ENCODE measurements around the gene CARNS1. TPM values are rescaled to one million over a fixed set of nuclear protein-coding genes. Genes with fewer than 3 reads are reported as not detected.

Gene CARNS1
- polyA plus RNA-seq, 1 of the 3 experiments (the other 2 are of a cell fraction), result 0.23 TPM

GRCh38 chr11:67405688-67406339 is 9.7 kb upstream of the CARNS1 start:
- CTCF ChIA-PET, result interaction anchor here (1.3 kb wide), 1 partner anchor 14 kb away, joined by 4 read pairs; no protein-coding TSS in a partner anchor
- H3K9me2 ChIP-seq, result no peaks in the 10 kb centered on the region
- no peak for TF ChIP-seq EP300 (IDR thresholded peaks at IDR 0.05; ENCODE audit: borderline replicate concordance in 1 of 2, low read depth in 1 of 2, low read length in 1 of 2)
- no peak for TF ChIP-seq RXRA (IDR thresholded peaks at IDR 0.05; ENCODE audit: borderline replicate concordance, low read depth)
- TF ChIP-seq POLR2AphosphoS5 (IDR thresholded peaks at IDR 0.05; ENCODE audit: low read depth, low read length), result no peak
- TF ChIP-seq CHD2 (IDR thresholded peaks at IDR 0.05; ENCODE audit: low read length, partially characterized antibody), result no peak
- TF ChIP-seq SIN3A (IDR thresholded peaks at IDR 0.05; ENCODE audit: borderline replicate concordance, low read depth, low read length), result no peak
- TF ChIP-seq TAF1 (IDR thresholded peaks at IDR 0.05; ENCODE audit: borderline replicate concordance, low read depth, low read length), result no peak
- TF ChIP-seq TCF12 (IDR thresholded peaks at IDR 0.05), result no peak
- TF ChIP-seq ELF1 (IDR thresholded peaks at IDR 0.05), result no peak
- no peak for TF ChIP-seq YY1 (IDR thresholded peaks at IDR 0.05; ENCODE audit: low read depth)
- no peak for TF ChIP-seq RFX5 (IDR thresholded peaks at IDR 0.05; ENCODE audit: low read length)
- no peak overlapping the region for H3K4me3 ChIP-seq (ENCODE audit: low read depth in 2 of 2, low read length in 1 of 2)
- H3K9ac ChIP-seq, result no peak overlapping the region
- no peaks in the 10 kb centered on the region for H3K9me3 ChIP-seq
- DNase-seq, result no peak
- H3K4me1 ChIP-seq (ENCODE audit: control insufficient read depth in 1 of 2, insufficient read depth in 2 of 2, low read depth in 1 of 2, low read length in 1 of 2), result peaks cover 4 to 5% of the 10 kb centered on the region in 2 experiments; a peak in 2 of 4 replicates
- H3K4me2 ChIP-seq, result no peak overlapping the region
- no peaks in the 10 kb centered on the region for H3K27me3 ChIP-seq (ENCODE audit: insufficient read depth)
- peaks cover 6% of the 10 kb centered on the region for H3K79me2 ChIP-seq (ENCODE audit: insufficient read depth)
- no peaks in the 10 kb centered on the region for H3K36me3 ChIP-seq (replicated peaks in 1 of 2; ENCODE audit: control insufficient read depth in 1 of 2, insufficient read depth in 2 of 2, low read length in 1 of 2)
- no peak overlapping the region for H2AFZ ChIP-seq (ENCODE audit: low read depth)
- POLR2A ChIA-PET, result no interaction called here
- WGBS (ENCODE audit: low lambda C conversion rate), result 33% methylated on average over 2 of the region's 9 CpGs
- no peak overlapping the region for H3K27ac ChIP-seq (ENCODE audit: low read depth in 2 of 2, low read length in 1 of 2)
- no peaks in the 10 kb centered on the region for H4K20me1 ChIP-seq (ENCODE audit: insufficient read depth)
- no peaks in the 10 kb centered on the region for H3F3A ChIP-seq (replicated peaks; ENCODE audit: insufficient read depth)

- Histone ChIP-seq H3K9ac (no peak overlapping the region), H3K4me2 (no peak overlapping the region), H3K9me3 (no peaks in the 10 kb centered on the region), H3K4me1 (ENCODE audit: control insufficient read depth in 1 of 2, insufficient read depth in 2 of 2, low read depth in 1 of 2, low read length in 1 of 2) (peaks cover 4% of the 10 kb centered on the region in 2 experiments; a peak in 2 of 4 replicates), H2AFZ (ENCODE audit: low read depth) (no peak overlapping the region), H3K79me2 (ENCODE audit: insufficient read depth) (no peaks in the 10 kb centered on the region), H3K27me3 (ENCODE audit: insufficient read depth) (no peaks in the 10 kb centered on the region), H3F3A (replicated peaks; ENCODE audit: insufficient read depth) (no peaks in the 10 kb centered on the region), H3K9me2 (no peaks in the 10 kb centered on the region), H4K20me1 (ENCODE audit: insufficient read depth) (no peaks in the 10 kb centered on the region), H3K4me3 (ENCODE audit: low read depth in 2 of 2, low read length in 1 of 2) (no peak overlapping the region), H3K36me3 (replicated peaks in 1 of 2; ENCODE audit: control insufficient read depth in 1 of 2, insufficient read depth in 2 of 2, low read length in 1 of 2) (no peaks in the 10 kb centered on the region), H3K27ac (ENCODE audit: low read depth in 2 of 2, low read length in 1 of 2) (no peak overlapping the region)
- TF ChIP-seq IRF3 (IDR thresholded peaks at IDR 0.05; ENCODE audit: low read depth, low read length) (no peak), GATA2 (CRISPR knock-in tag; IDR thresholded peaks at IDR 0.05) (no peak), POLR2AphosphoS5 (IDR thresholded peaks at IDR 0.05; ENCODE audit: low read depth, low read length) (no peak), SMC3 (IDR thresholded peaks at IDR 0.05; ENCODE audit: low read depth, low read length) (no peak), PBX3 (IDR thresholded peaks at IDR 0.05) (no peak), RFX5 (IDR thresholded peaks at IDR 0.05; ENCODE audit: low read length) (no peak), SIN3A (IDR thresholded peaks at IDR 0.05; ENCODE audit: borderline replicate concordance, low read depth, low read length) (no peak), REST (IDR thresholded peaks at IDR 0.05; ENCODE audit: low read depth, low read length) (no peak)
- no peak for DNase-seq
- 82% methylated on average over 13 of the region's 18 CpGs for WGBS (ENCODE audit: low lambda C conversion rate)
- POLR2A ChIA-PET, result no interaction called here
- CTCF ChIA-PET, result interaction anchor here (0.9 kb wide), 1 partner anchor 14 kb away, joined by 3 read pairs; no protein-coding TSS in a partner anchor
Observed at GRCh38 chr11:67406420-67406968, 9.0 kb upstream of the CARNS1 start.
